Esophagus squamous epithelium (tissue), 4 donors: ENCODE data around the gene FOCAD.

Source experiments
- CTCF ChIP-seq, 6 experiments: fragments of 450-650 bp in 4 of 6; fragments of 200-600 bp in 2 of 6; sonication (generic) in 2 of 6; IDR thresholded peaks; one replicate each; pipeline ENCODE4 v1.5.1; 2016 to 2019; ENCODE audit warnings: antibody characterized with exemption in 6 of 6, mild to moderate bottlenecking in 4 of 6, moderate library complexity in 4 of 6
- POLR2A ChIP-seq, 4 donors: fragments of 450-650 bp; IDR thresholded peaks; one replicate each; pipeline ENCODE4 v1.6.1; 2017; ENCODE audit warnings: antibody characterized with exemption in 4 of 4, mild to moderate bottlenecking in 4 of 4, moderate library complexity in 3 of 4

GRCh38 chr9:20664501-20664900 is 19.6 kb upstream of the FOCAD start:
- TF ChIP-seq CTCF (IDR thresholded peaks at IDR 0.05) (no peak), POLR2A (IDR thresholded peaks at IDR 0.05) (no peak)
